Inflammatory macrophage (primary cell): ENCODE results near the gene TAAR2.
A peak's percentile ranks its signal among the peaks of the same experiment; 100 is the strongest.
"Not testable (repeated sequence)": the region's sequence is repeated elsewhere in the genome, so short reads cannot be mapped to it uniquely, and the experiment has no call there.

Experiments
- DNase-seq, 2 donors: peaks; one replicate each; pipeline ENCODE4 v3.0.0-alpha.2; 2020 to 2022

The TAAR2 gene

GRCh38 chr6:132612449-132613108 lies 11.5 kb downstream of the TAAR2 start:
- DNase-seq: no peak

- DNase-seq: no peak
These were observed 12.5 kb downstream of the TAAR2 start for GRCh38 chr6:132611616-132612015.

DNA sequence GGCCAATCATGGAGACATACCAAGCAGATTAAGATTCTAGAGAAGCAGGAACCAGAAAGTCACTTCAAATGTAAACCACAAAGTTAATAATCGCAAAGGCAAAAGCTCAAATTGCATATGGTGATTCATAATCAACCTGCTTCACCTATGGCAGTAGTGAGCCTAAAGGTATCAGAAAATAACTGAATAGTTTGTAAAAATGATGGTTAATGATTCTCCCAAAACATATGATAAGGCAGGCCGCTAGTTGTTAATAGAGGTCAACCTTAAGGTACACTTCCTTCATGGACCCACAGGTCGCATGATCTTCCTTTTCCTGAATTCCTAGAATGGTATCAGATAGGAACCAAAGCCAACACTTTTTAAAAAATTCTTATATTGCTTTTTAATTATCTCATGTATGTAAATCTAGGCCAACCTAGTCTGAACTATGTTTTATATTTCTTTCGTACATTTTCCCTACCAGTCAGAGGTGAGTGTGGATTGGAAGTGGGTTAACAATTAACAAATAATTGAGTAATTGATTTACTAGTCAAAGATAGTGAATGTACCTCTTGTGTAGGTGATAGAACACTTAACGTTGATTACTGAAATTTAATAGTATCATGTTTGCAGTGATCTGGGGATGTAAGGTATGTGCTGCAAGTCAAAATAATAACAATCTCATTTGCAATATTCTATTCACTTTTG lies 16.4 kb downstream of the TAAR2 start:
- no peak for DNase-seq

DNA sequence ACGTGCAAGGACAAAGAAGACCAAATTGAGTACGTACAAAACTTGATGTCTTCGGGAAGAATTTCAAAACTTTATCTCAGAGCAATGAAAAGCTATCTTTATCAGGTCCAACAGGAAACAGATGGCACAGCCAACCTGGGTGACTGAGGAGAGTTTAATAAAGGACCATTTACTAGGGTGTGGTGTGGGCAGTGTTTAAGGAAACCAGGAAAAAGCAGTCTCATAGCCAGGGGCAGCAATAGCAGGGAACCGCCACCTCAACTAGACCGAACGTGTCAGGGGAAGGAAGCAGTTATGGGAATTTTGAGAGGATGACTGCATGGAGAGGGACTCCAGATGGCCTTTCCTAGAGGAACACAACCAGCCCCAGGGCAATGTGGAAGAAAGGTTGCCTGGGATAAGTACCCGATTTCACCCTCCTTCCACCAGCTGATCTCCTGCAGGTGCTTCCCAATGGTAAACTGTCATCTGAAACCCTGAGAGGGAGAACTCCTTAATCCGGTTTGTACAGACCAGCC lies 19.4 kb downstream of the TAAR2 start:
- no peak for DNase-seq

DNA sequence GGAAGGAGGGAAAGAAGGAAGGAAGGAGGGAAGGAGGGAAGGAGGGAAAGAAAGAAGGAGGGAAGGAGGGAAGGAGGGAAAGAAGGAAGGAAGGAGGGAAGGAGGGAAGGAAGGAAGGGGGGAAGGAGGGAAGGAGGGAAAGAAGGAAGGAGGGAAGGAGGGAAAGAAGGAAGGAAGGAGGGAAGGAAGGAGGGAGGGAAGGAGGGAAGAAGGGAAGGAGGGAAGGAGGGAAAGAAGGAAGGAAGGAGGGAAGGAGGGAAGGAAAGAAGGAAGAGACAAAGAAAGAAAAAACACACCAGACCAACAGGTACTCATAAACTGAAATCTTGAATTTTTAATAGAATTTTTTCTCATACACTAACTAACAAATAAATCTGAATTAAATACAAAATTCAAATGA lies 23.2 kb downstream of the TAAR2 start:
- DNase-seq: not testable (repeated sequence)

- peak; percentile 21 to 28 for DNase-seq
These were observed 25.6 kb downstream of the TAAR2 start for GRCh38 chr6:132598473-132598872.

DNA sequence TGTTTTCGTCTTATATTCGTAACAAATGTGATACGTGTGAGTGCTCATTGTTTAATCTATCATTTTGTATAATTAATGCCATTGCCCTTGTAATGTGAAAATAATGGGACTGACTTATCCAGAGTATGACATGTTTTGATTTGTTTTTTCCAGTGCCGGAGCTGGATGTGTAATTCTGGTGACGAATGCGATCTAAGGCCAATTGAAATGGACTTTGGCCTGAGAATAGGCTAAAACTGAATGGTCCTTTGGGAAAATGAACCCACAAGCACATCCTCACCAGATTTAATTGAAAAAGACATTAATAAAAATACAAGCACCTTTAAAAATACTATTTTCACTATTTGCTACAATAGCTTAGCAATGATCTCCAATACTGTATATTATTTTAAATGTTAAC lies 27.9 kb downstream of the TAAR2 start:
- no peak for DNase-seq

DNA sequence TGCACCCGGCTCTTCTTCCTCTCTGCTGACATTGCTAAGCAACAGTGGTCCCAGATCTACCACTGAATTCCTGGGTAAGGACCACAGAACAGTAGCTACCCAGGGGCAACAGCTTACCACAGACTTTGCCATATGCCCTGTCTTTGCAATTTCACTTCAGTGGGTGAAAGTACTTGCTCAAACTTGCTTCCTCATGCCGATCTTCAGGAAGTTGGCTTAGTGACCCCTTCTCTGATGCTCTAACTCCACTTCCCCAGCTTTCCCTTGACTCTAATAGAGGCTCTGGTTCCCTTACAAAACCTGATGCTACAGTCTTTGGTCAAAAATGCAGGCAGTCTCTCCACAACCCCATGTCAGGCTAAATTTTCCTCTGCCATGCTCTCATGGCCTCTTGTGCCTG lies 31.2 kb downstream of the TAAR2 start:
- DNase-seq: peak; percentile 63 to 76

- no peak for DNase-seq
These were observed 33.7 kb downstream of the TAAR2 start for GRCh38 chr6:132590362-132590761.

GRCh38 chr6:132589454-132589853 lies 34.6 kb downstream of the TAAR2 start, which contains the start of gene TAAR5:
Gene TAAR5, minus strand, starts transcription at chr6:132589741. Its CDS starts 55 bp downstream, at chr6:132589686.
- DNase-seq: no peak

DNA sequence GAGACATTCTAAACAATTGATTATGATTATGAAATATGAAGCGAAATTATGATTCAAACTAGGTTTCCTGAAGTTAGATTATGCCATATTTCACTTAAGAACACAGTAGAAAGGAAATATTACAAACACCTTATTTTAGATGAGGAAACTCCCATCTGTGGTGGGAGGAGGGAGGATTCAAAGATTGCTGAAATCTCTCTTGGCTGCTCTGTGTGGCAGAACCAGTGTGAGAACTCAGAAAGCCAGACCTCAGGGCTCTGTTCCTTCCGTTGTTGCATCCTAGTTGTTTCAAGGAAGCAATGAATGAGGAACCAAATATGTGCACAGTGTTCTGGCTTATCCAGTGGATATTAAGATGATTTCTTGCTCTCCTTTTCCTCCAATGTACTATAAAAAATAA lies 36.7 kb downstream of the TAAR2 start:
- peak; percentile 79 to 89 for DNase-seq

DNA sequence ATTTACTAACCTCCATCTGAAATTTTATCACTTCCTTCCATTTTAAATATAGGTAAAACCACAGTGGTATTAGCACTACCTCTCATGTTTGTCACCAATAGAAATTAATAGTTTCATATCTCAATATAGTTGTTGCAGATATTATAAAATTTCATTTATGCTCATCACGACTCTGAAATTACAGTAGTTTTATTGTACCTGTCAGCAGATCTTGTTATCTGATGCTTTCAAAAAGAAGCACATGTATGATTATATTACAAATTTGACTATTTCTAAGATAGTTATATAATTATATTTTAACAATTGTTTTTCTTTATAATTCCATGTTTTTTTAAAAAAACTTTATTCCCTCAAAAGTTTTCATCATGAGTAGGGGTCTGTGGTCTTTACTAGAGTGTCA lies 39.4 kb downstream of the TAAR2 start:
- DNase-seq: no peak

GRCh38 chr6:132571774-132572173 lies 52.3 kb downstream of the TAAR2 start:
- peak; percentile 63 to 66 for DNase-seq

DNA sequence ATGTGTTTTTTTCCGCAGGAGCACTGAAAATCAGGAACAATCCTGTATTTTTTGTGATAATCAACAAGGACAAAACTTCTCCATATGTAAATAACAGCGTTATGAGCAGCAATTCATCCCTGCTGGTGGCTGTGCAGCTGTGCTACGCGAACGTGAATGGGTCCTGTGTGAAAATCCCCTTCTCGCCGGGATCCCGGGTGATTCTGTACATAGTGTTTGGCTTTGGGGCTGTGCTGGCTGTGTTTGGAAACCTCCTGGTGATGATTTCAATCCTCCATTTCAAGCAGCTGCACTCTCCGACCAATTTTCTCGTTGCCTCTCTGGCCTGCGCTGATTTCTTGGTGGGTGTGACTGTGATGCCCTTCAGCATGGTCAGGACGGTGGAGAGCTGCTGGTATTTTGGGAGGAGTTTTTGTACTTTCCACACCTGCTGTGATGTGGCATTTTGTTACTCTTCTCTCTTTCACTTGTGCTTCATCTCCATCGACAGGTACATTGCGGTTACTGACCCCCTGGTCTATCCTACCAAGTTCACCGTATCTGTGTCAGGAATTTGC lies 53.8 kb downstream of the TAAR2 start, which contains the start of gene TAAR6:
Gene TAAR6, plus strand, starts transcription at position 102 of the 557 bp plus-strand sequence. Its CDS starts 0 bp downstream, at position 102.
- DNase-seq: no peak

GRCh38 chr6:132569170-132569569 lies 54.9 kb downstream of the TAAR2 start:
- DNase-seq: no peak

DNA sequence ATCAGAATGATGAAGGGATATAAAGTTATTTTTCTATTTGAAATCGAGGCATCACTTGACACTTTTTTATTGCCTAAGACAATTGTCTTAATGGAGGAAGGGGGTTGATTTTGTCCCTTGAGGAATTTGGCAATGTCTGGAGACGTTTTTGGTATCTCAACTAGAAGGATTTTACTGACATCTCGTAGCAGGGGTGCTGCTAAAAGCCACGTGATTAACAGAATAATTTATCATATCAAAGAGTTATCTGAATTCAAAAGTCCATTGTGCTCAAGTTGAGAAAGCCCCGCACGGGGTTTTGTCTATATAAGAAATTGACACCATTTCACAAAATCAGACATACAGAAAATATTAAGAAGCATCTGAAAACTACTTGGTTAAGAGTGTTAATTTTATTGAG lies 55.5 kb downstream of the TAAR2 start:
- DNase-seq: no peak

DNA sequence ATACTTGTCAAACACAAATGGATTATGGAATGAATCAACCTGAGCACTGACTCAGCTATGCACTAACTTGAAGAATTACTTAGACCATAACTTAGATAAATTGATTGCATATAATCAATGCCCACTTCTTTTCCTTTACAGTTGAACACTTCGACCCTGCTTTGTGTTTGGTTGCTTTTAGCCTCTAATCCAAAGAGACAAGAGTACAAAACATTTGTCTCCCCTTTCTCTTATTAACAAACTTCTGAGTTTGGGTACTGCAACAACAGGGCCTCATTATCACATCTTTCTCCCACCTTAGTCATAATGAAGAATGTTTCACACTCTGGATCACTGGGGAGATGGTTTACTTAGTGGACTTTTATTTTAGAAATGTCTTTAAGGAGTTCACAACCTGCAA lies 56.5 kb downstream of the TAAR2 start:
- DNase-seq: no peak
